ENCODE measurements around the gene TRIO. TPM values are rescaled to one million over a fixed set of nuclear protein-coding genes. Genes with fewer than 3 reads are reported as not detected.

TRIO gene
- total and polyA plus RNA-seq, 4 donors: 23.8 to 243 (median 110) TPM

GRCh38 chr5:14178671-14179211 lies 35.6 kb downstream of the TRIO start:
- H3K4me1 ChIP-seq (ENCODE audit: control insufficient read depth in 5 of 5, insufficient read depth in 5 of 5, low read length in 5 of 5): peaks cover 0 to 34% (median 15%) of the 10 kb centered on the region in 5 donors
- H3K27ac ChIP-seq (ENCODE audit: low read depth in 1 of 2, low read length in 1 of 2): peak overlapping the region in 1 of 2 donors; percentile 11
- H3K9me3 ChIP-seq (ENCODE audit: control insufficient read depth in 4 of 4, insufficient read depth in 3 of 4, low read length in 3 of 4): no peaks in the 10 kb centered on the region
- no peak overlapping the region for H3K4me3 ChIP-seq
- H3K36me3 ChIP-seq (ENCODE audit: control insufficient read depth in 4 of 4, insufficient read depth in 4 of 4, low read length in 4 of 4): no peaks in the 10 kb centered on the region
- DNase-seq: no peak
- H3K9ac ChIP-seq (ENCODE audit: insufficient read depth in 1 of 2, low read length in 2 of 2): no peak overlapping the region
- TF ChIP-seq CTCF (IDR thresholded peaks at IDR 0.05; ENCODE audit: control extremely low read depth, extremely low read depth): no peak
- 86 to 91% methylated on average over 10 of the region's 10 CpGs for WGBS, 2 donors
- peak; percentile 41 for ATAC-seq (ENCODE audit: insufficient read depth, low FRiP score)
- no peaks in the 10 kb centered on the region for H3K27me3 ChIP-seq (ENCODE audit: control insufficient read depth in 3 of 3, insufficient read depth in 3 of 3, low read length in 2 of 3)

DNA sequence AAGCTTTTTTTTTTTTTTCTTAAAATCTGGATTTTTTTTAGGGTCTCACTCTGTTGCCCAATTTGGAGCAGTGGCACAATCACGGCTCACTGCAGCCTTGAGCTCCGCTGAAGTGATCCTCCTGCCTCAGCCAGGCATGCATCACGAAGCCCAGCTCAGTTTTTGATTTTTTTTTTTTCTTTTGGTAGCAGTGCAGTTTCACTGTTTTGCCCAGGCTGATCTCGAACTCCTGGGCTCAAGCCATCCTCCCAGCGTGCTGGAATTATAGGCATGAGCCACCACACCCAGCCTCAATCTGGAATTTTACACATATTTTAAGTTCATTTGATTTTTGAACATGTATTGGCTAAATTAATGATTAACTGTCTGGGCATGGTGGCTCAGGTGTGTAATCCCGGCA lies 36.3 kb downstream of the TRIO start:
- ATAC-seq (ENCODE audit: insufficient read depth, low FRiP score) (no peak), DNase-seq (no peak)
- TF ChIP-seq CTCF (IDR thresholded peaks at IDR 0.05; ENCODE audit: control extremely low read depth, extremely low read depth): no peak
- Histone ChIP-seq H3K4me1 (ENCODE audit: control insufficient read depth in 5 of 5, insufficient read depth in 5 of 5, low read length in 5 of 5) (peaks cover 0 to 32% (median 15%) of the 10 kb centered on the region in 5 donors), H3K36me3 (ENCODE audit: control insufficient read depth in 4 of 4, insufficient read depth in 4 of 4, low read length in 4 of 4) (no peaks in the 10 kb centered on the region), H3K9ac (ENCODE audit: insufficient read depth in 1 of 2, low read length in 2 of 2) (no peak overlapping the region), H3K27ac (ENCODE audit: low read depth in 1 of 2, low read length in 1 of 2) (no peak overlapping the region), H3K9me3 (ENCODE audit: control insufficient read depth in 4 of 4, insufficient read depth in 3 of 4, low read length in 3 of 4) (no peaks in the 10 kb centered on the region), H3K27me3 (ENCODE audit: control insufficient read depth in 3 of 3, insufficient read depth in 3 of 3, low read length in 2 of 3) (no peaks in the 10 kb centered on the region), H3K4me3 (no peak overlapping the region)
- 72 to 75% methylated on average over 6 of the region's 6 CpGs for WGBS, 2 donors

DNA sequence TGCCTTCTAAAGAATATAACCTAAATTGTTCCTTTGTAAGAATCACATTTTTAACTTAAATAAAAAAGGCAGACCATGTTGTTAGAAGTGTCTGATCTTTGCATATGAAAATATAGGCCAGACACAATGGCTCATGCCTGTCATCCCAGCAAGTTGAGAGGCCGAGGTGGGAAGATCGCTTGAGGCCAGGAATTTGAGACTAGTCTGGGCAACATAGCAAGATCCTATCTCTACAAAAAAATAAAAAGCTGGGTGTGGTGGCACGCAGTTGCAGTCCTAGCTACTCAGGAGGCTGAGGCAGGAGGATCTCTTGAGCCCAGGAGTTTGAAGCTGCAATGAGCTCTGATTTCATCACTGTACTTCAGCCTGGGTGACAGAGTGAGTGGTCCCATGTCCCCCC lies 37.3 kb downstream of the TRIO start:
- no peaks in the 10 kb centered on the region for H3K27me3 ChIP-seq (ENCODE audit: control insufficient read depth in 3 of 3, insufficient read depth in 3 of 3, low read length in 2 of 3)
- no peak overlapping the region for H3K27ac ChIP-seq (ENCODE audit: low read depth in 1 of 2, low read length in 1 of 2)
- H3K4me1 ChIP-seq (ENCODE audit: control insufficient read depth in 5 of 5, insufficient read depth in 5 of 5, low read length in 5 of 5): peaks cover 0 to 41% (median 15%) of the 10 kb centered on the region in 5 donors
- WGBS, 2 donors: 90 to 92% methylated on average over 3 of the region's 3 CpGs
- H3K4me3 ChIP-seq: no peak overlapping the region
- DNase-seq: no peak
- H3K9me3 ChIP-seq (ENCODE audit: control insufficient read depth in 4 of 4, insufficient read depth in 3 of 4, low read length in 3 of 4): no peaks in the 10 kb centered on the region
- H3K9ac ChIP-seq (ENCODE audit: insufficient read depth in 1 of 2, low read length in 2 of 2): no peak overlapping the region
- H3K36me3 ChIP-seq (ENCODE audit: control insufficient read depth in 4 of 4, insufficient read depth in 4 of 4, low read length in 4 of 4): no peaks in the 10 kb centered on the region
- no peak for ATAC-seq (ENCODE audit: insufficient read depth, low FRiP score)
- no peak for TF ChIP-seq CTCF (IDR thresholded peaks at IDR 0.05; ENCODE audit: control extremely low read depth, extremely low read depth)

Data from lung (tissue), 12 donors.